HepG2 (cell line): Measurements from ENCODE around the gene CNTN5. TPM values are rescaled to one million over a fixed set of nuclear protein-coding genes. Genes with fewer than 3 reads are reported as not detected.

Experiments
- ATAC-seq: fragments of 200-7000 bp; cut with Tn5 transposase; 3 replicates; pipeline ENCODE4 v1.9.1; 2020; ENCODE audit warnings: mild to moderate bottlenecking, moderate library complexity
- BruUV-seq: library from RNA; stranded (reverse); fragments of 400-500 nt; replicated peaks from 2 replicates; lab custom pipeline; 2021; lab: Mats Ljungman, UMichigan
- CTCF ChIA-PET: fragments of 300-600 bp; formaldehyde crosslinking; extraction: SDS; loops from one replicate; lab custom pipeline; 2021; ENCODE audit warnings: low total read pairs, inconsistent platforms, low intra/inter-chr PET ratio; lab: Yijun Ruan, JAX
- POLR2A ChIA-PET: fragments of 350-600 bp; sonication (Branson Sonifier 250); formaldehyde crosslinking; loops from one replicate; lab custom pipeline; 2020; ENCODE audit warnings: antibody characterized with exemption, inconsistent platforms; lab: Yijun Ruan, JAX
- DNase-seq: peaks from one replicate; pipeline ENCODE4 v3.0.0-alpha.2; 2015; ENCODE audit warnings: low spot score
- FAIRE-seq: peaks from 3 replicates; lab custom pipeline; 2011; peaks lifted over from hg19 to GRCh38; lab: Jason Lieb, UNC
- H2AFZ ChIP-seq: one replicate; pipeline ENCODE4 v1.6.1; 2011; ENCODE audit warnings: low read length, inconsistent platforms
- H3K27ac ChIP-seq: fragments of 300-600 bp; 3 replicates; pipeline ENCODE4 v1.8.0; 2011; ENCODE audit warnings: mixed run types, mild to moderate bottlenecking, mixed read lengths, low read length, inconsistent platforms; ENCODE audit not compliant: insufficient read depth; ENCODE audit errors: extremely low read length
- H3K27me3 ChIP-seq, 2 experiments: fragments of 200-600 bp in 1 of 2; 2 replicates in 1 of 2; 3 replicates in 1 of 2; pipeline versions ENCODE4 v1.6.0 to v1.8.0; 2011; ENCODE audit warnings: low read length in 2 of 2, mild to moderate bottlenecking in 2 of 2, moderate library complexity in 2 of 2, inconsistent platforms in 1 of 2; ENCODE audit not compliant: insufficient read depth in 2 of 2, control insufficient read depth in 1 of 2
- H3K36me3 ChIP-seq, 2 experiments: fragments of 200-600 bp in 1 of 2; replicated peaks in 1 of 2; 2 replicates in 1 of 2; 3 replicates in 1 of 2; pipeline versions ENCODE4 v1.5.1 to v1.8.0; 2011; ENCODE audit warnings: low read length in 2 of 2, inconsistent platforms in 1 of 2; ENCODE audit not compliant: insufficient read depth in 2 of 2, control insufficient read depth in 1 of 2
- H3K4me1 ChIP-seq: 2 replicates; pipeline ENCODE4 v1.5.1; 2012; ENCODE audit warnings: low read length, inconsistent platforms; ENCODE audit not compliant: insufficient read depth
- H3K4me2 ChIP-seq: 2 replicates; pipeline ENCODE4 v1.6.0; 2011; ENCODE audit warnings: low read depth, low read length, inconsistent platforms
- H3K4me3 ChIP-seq, 3 experiments: fragments of 200-600 bp in 1 of 3; sonication (generic), shearing (Covaris generic) in 1 of 3; replicated peaks in 1 of 3; 2 replicates each; pipeline ENCODE4 v1.5.1; 2011 to 2016; ENCODE audit warnings: low read length in 3 of 3, inconsistent platforms in 2 of 3, low read depth in 2 of 3, mild to moderate bottlenecking in 2 of 3, control low read depth in 1 of 3, mixed read lengths in 1 of 3; ENCODE audit not compliant: insufficient read depth in 1 of 3
- H3K79me2 ChIP-seq: one replicate; pipeline ENCODE4 v1.6.1; 2011; ENCODE audit warnings: low read length, inconsistent platforms; ENCODE audit not compliant: insufficient read depth
- H3K9ac ChIP-seq: 2 replicates; pipeline ENCODE4 v1.6.0; 2011; ENCODE audit warnings: mild to moderate bottlenecking, low read depth, low read length, inconsistent platforms; ENCODE audit not compliant: insufficient read depth
- H3K9me3 ChIP-seq: 2 replicates; pipeline ENCODE4 v1.5.1; 2012; ENCODE audit warnings: mild to moderate bottlenecking, low read length
- H4K20me1 ChIP-seq: 2 replicates; pipeline ENCODE4 v1.6.0; 2011; ENCODE audit warnings: inconsistent platforms, mild to moderate bottlenecking, low read length, moderate library complexity; ENCODE audit not compliant: insufficient read depth
- ATF7-NPFF ChIP-seq: sonication (generic); formaldehyde crosslinking; IDR thresholded peaks from 2 replicates; pipeline ENCODE4 v1.8.1; 2023; ENCODE audit warnings: mild to moderate bottlenecking, low read depth, missing genetic modification reagents, moderate library complexity
- CHD2 ChIP-seq: IDR thresholded peaks from 2 replicates; pipeline ENCODE4 v1.6.1; 2011; ENCODE audit warnings: low read depth, low read length, improper control_type of control experiment
- DMAP1 ChIP-seq: IDR thresholded peaks from 2 replicates; pipeline ENCODE4 v1.6.1; 2016
- LRRFIP1 ChIP-seq: sonication (generic); formaldehyde crosslinking; conservative IDR thresholded peaks from 2 replicates; pipeline ENCODE4 v1.4.0; 2020; ENCODE audit warnings: missing genetic modification reagents
- MTF1 ChIP-seq: sonication (generic); formaldehyde crosslinking; IDR thresholded peaks from 2 replicates; pipeline ENCODE4 v1.5.0; 2020; ENCODE audit warnings: missing genetic modification reagents
- NR1H2 ChIP-seq: sonication (generic); formaldehyde crosslinking; IDR thresholded peaks from 2 replicates; pipeline ENCODE4 v1.8.1; 2022; ENCODE audit warnings: low read depth, missing genetic modification reagents, borderline replicate concordance
- NR3C1 ChIP-seq: sonication (generic); formaldehyde crosslinking; IDR thresholded peaks from 2 replicates; pipeline ENCODE4 v1.4.0; 2020; ENCODE audit warnings: missing genetic modification reagents
- ZBTB7A ChIP-seq: sonication (generic); formaldehyde crosslinking; IDR thresholded peaks from 2 replicates; pipeline ENCODE4 v1.8.0; 2022; ENCODE audit warnings: mild to moderate bottlenecking, missing genetic modification reagents
- ZFP41 ChIP-seq: sonication (generic); formaldehyde crosslinking; IDR thresholded peaks from 2 replicates; pipeline ENCODE4 v1.4.0; 2020; ENCODE audit warnings: mild to moderate bottlenecking, missing genetic modification reagents, borderline replicate concordance
- ZNF546 ChIP-seq: sonication (generic); formaldehyde crosslinking; conservative IDR thresholded peaks from 2 replicates; pipeline ENCODE4 v1.8.1; 2023; ENCODE audit warnings: mild to moderate bottlenecking, missing genetic modification reagents
- ZNF564 ChIP-seq: sonication (generic); formaldehyde crosslinking; IDR thresholded peaks from 2 replicates; pipeline ENCODE4 v1.8.1; 2023; ENCODE audit warnings: mild to moderate bottlenecking, missing genetic modification reagents
- WGBS: methylation state at CpG from one replicate; pipeline ENCODE4 v1.1.6; 2017; ENCODE audit warnings: low lambda C conversion rate; 5-methylcytosine and 5-hydroxymethylcytosine counted together
- in situ Hi-C: cut with HindIII; loops from 2 replicates; pipeline ENCODE4 v1.10.0; 2017; ENCODE audit warnings: low pct_unique_long_range_greater_than_20kb; ENCODE audit not compliant: extremely low pct_ligation_motif_present
- intact Hi-C: fragments of 100-400 bp; cut with micrococcal nuclease; formaldehyde crosslinking; loops from one replicate; pipeline ENCODE4 v1.10.0; 2022; ENCODE audit not compliant: unreplicated experiment
- polyA plus RNA-seq, 8 experiments: library from polyadenylated mRNA; depleted of rRNA in 3 of 8; stranded (reverse) in 7 of 8; unstranded in 1 of 8; fragments of >200 nt; fragmentation: Illumina TruSeq in 4 of 8; extraction: Trizol in 4 of 8; gene quantifications; 2 replicates each; pipeline versions ENCODE4 v1.2.1 to v1.2.3, GENCODE V29; 2011 to 2016; ENCODE audit warnings: low read depth in 4 of 8, missing spikeins in 1 of 8, mixed read lengths in 1 of 8; ENCODE audit not compliant: insufficient read depth in 1 of 8
- total RNA-seq, 5 experiments: library from RNA; depleted of rRNA; stranded (reverse); fragments of >200 nt; fragmentation: Illumina TruSeq; extraction: Trizol; gene quantifications; 2 replicates each; pipeline ENCODE4 v1.2.3, GENCODE V29; 2016; ENCODE audit warnings: low read depth in 1 of 5

Gene CNTN5
- total and polyA plus RNA-seq, 2 of the 13 experiments (the other 11 are each of a cell fraction or from before 2014, with no cell fraction given), result not detected

GRCh38 chr11:100224541-100225034 lies 1203.8 kb downstream of the CNTN5 start:
- no peaks in the 10 kb centered on the region for H3K79me2 ChIP-seq
- no peaks in the 10 kb centered on the region for H3K4me1 ChIP-seq
- no peak overlapping the region for H3K27ac ChIP-seq
- ChIA-PET CTCF (no interaction called here), POLR2A (no interaction called here)
- no peak overlapping the region for H3K4me2 ChIP-seq
- no peaks in the 10 kb centered on the region for H3K36me3 ChIP-seq
- TF ChIP-seq MTF1 (CRISPR knock-in tag) (no peak), ZNF546 (no peak), NR3C1 (CRISPR knock-in tag) (no peak), NR1H2 (no peak), LRRFIP1 (no peak), CHD2 (no peak), DMAP1 (no peak), ATF7-NPFF (CRISPR knock-in tag) (no peak), ZNF564 (CRISPR knock-in tag) (no peak), ZFP41 (CRISPR knock-in tag) (no peak), ZBTB7A (CRISPR knock-in tag) (no peak)
- FAIRE-seq, result no peak
- intact Hi-C loops (no loop called here), in situ Hi-C loops (no loop called here)
- no peak for DNase-seq
- no peak overlapping the region for H2AFZ ChIP-seq
- H3K9me3 ChIP-seq, result no peaks in the 10 kb centered on the region
- no peak overlapping the region for H3K9ac ChIP-seq
- 0% methylated on average over 1 of the region's 1 CpG for WGBS
- BruUV-seq, result no TSS peak
- no peaks in the 10 kb centered on the region for H4K20me1 ChIP-seq
- no peaks in the 10 kb centered on the region for H3K27me3 ChIP-seq
- H3K4me3 ChIP-seq, result no peak overlapping the region
- ATAC-seq, result no peak
